ENCODE data around the gene TRIM67.

Gene TRIM67

DNA sequence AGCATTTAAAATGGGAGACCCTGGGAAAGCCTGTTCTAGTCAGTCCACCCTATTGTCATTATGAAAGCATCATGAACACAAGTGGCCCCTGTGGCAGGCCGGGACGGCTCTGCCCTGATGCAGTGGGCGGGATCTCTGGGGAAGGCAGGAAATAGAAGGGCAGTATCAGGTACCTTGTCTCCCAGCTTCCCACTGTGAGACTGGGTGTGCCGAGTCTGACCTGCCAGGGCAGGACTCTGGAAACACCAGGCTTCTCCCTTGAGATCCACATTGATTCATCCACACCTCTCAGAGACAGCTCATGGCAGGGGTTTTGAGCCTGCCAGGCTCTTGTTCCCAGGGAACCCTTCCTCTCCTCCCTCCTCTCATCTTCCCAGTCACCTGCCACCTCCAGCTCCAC is 54.6 kb downstream of the TRIM67 start:
- Histone ChIP-seq H3K27me3 (replicated peaks in 2 of 5; ENCODE audit: control insufficient read depth in 4 of 5, insufficient read depth in 5 of 5, low read length in 4 of 5) (peaks cover 0 to 4% (median 0%) of the 10 kb centered on the region in 5 experiments), H3K4me3 (ENCODE audit: control insufficient read depth in 1 of 7, extremely low read depth in 1 of 7, insufficient read depth in 4 of 7, low read depth in 2 of 7, low read length in 6 of 7) (no peak overlapping the region), H3K4me1 (ENCODE audit: control extremely low read depth in 1 of 4, control insufficient read depth in 4 of 4, insufficient read depth in 4 of 4, low read length in 3 of 4) (peaks cover 1 to 9% (median 7%) of the 10 kb centered on the region in 4 experiments), H3K36me3 (ENCODE audit: control insufficient read depth in 4 of 4, insufficient read depth in 4 of 4, low read length in 3 of 4) (peaks cover 0 to under 1% (median 0%) of the 10 kb centered on the region in 4 experiments), H3K27ac (ENCODE audit: insufficient read depth in 1 of 2, low read depth in 1 of 2, low read length in 2 of 2, poor library complexity in 1 of 2, severe bottlenecking in 2 of 2) (no peak overlapping the region), H3K9me3 (ENCODE audit: control extremely low read depth in 1 of 5, control insufficient read depth in 4 of 5, insufficient read depth in 2 of 5, low read depth in 1 of 5, low read length in 4 of 5) (no peaks in the 10 kb centered on the region)
- DNase-seq, result no peak
- WGBS (ENCODE audit: insufficient coverage), result 79% methylated on average over 4 of the region's 4 CpGs
- ChIA-PET POLR2A (no interaction called here), CTCF (interaction anchor here (1.1 kb wide), 1 partner anchor 303 kb away, joined by 3 read pairs; no protein-coding TSS in a partner anchor)

DNA sequence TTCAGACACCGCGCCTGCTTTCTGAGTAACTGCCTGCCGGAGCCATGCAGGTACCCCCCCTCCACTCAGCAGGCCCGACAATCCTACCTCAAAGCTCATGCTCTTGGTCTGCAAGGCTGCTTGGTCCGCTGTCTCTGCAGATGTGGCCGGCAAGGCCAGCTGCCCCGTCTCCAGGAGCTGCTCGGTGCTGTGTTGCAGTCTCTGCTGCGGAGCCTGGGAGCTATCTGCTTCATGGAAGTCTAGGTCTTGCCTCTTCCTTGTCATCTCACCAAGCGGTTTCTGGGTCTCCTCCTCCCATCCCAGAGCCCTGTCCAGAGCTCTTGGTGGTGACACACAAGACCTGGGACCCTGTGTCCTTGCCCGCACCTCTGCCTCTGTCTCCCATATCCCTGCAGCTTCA is 55.2 kb downstream of the TRIM67 start:
- 99% methylated on average over 11 of the region's 11 CpGs for WGBS (ENCODE audit: insufficient coverage)
- H3K36me3 ChIP-seq (ENCODE audit: control insufficient read depth in 4 of 4, insufficient read depth in 4 of 4, low read length in 3 of 4), result peaks cover 0 to 2% (median 0%) of the 10 kb centered on the region in 4 experiments
- H3K4me1 ChIP-seq (ENCODE audit: control extremely low read depth in 1 of 4, control insufficient read depth in 4 of 4, insufficient read depth in 4 of 4, low read length in 3 of 4), result peaks cover 0 to 7% (median 3%) of the 10 kb centered on the region in 4 experiments
- CTCF ChIA-PET, result interaction anchor here (1.1 to 1.9 kb wide), 3 partner anchors 13 to 303 kb away, joined by 3 to 4 read pairs (median 3); no protein-coding TSS in a partner anchor
- H3K4me3 ChIP-seq (ENCODE audit: control insufficient read depth in 1 of 7, extremely low read depth in 1 of 7, insufficient read depth in 4 of 7, low read depth in 2 of 7, low read length in 6 of 7), result no peak overlapping the region
- no peak for DNase-seq
- H3K27me3 ChIP-seq (replicated peaks in 2 of 5; ENCODE audit: control insufficient read depth in 4 of 5, insufficient read depth in 5 of 5, low read length in 4 of 5), result peaks cover 0 to 4% (median 0%) of the 10 kb centered on the region in 5 experiments
- H3K9me3 ChIP-seq (ENCODE audit: control extremely low read depth in 1 of 5, control insufficient read depth in 4 of 5, insufficient read depth in 2 of 5, low read depth in 1 of 5, low read length in 4 of 5), result no peaks in the 10 kb centered on the region
- POLR2A ChIA-PET, result interaction anchor here (0.6 to 0.7 kb wide), 2 partner anchors 9 to 13 kb away, joined by 3 to 6 read pairs; no protein-coding TSS in a partner anchor
- no peak overlapping the region for H3K27ac ChIP-seq (ENCODE audit: insufficient read depth in 1 of 2, low read depth in 1 of 2, low read length in 2 of 2, poor library complexity in 1 of 2, severe bottlenecking in 2 of 2)

DNA sequence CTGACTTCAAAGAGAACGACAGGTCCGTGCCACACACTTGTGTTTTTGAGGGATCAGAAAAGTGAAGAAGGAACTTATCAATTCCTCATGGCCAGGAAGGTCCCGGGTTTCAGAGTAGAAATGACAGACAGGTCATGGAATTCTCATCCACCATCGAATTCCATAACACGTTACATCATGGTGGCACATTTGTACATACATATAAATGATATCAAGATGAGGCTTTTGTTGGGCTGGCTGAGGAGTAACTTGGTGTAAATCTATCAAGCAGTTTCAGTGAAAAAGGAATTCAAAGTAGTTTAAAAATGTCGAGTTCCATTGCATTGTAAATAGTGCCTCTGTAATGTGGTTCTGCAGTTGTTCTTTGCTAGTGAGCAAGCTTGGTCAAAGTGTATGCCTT is 56.2 kb downstream of the TRIM67 start:
- CTCF ChIA-PET, result interaction anchor here (1.1 to 1.9 kb wide), 2 partner anchors 12 to 188 kb away, joined by 3 to 4 read pairs; no protein-coding TSS in a partner anchor
- Histone ChIP-seq H3K27ac (ENCODE audit: insufficient read depth in 1 of 2, low read depth in 1 of 2, low read length in 2 of 2, poor library complexity in 1 of 2, severe bottlenecking in 2 of 2) (no peak overlapping the region), H3K9me3 (ENCODE audit: control extremely low read depth in 1 of 5, control insufficient read depth in 4 of 5, insufficient read depth in 2 of 5, low read depth in 1 of 5, low read length in 4 of 5) (no peaks in the 10 kb centered on the region), H3K4me1 (ENCODE audit: control extremely low read depth in 1 of 4, control insufficient read depth in 4 of 4, insufficient read depth in 4 of 4, low read length in 3 of 4) (peaks cover 0 to 7% (median 3%) of the 10 kb centered on the region in 4 experiments), H3K27me3 (replicated peaks in 2 of 5; ENCODE audit: control insufficient read depth in 4 of 5, insufficient read depth in 5 of 5, low read length in 4 of 5) (peaks cover 0 to 4% (median 0%) of the 10 kb centered on the region in 5 experiments), H3K4me3 (ENCODE audit: control insufficient read depth in 1 of 7, extremely low read depth in 1 of 7, insufficient read depth in 4 of 7, low read depth in 2 of 7, low read length in 6 of 7) (no peak overlapping the region), H3K36me3 (ENCODE audit: control insufficient read depth in 4 of 4, insufficient read depth in 4 of 4, low read length in 3 of 4) (peaks cover 0 to 6% (median under 1%) of the 10 kb centered on the region in 4 experiments)
- POLR2A ChIA-PET, result no interaction called here
- DNase-seq, result no peak
- 94% methylated on average over 3 of the region's 6 CpGs for WGBS (ENCODE audit: insufficient coverage)

DNA sequence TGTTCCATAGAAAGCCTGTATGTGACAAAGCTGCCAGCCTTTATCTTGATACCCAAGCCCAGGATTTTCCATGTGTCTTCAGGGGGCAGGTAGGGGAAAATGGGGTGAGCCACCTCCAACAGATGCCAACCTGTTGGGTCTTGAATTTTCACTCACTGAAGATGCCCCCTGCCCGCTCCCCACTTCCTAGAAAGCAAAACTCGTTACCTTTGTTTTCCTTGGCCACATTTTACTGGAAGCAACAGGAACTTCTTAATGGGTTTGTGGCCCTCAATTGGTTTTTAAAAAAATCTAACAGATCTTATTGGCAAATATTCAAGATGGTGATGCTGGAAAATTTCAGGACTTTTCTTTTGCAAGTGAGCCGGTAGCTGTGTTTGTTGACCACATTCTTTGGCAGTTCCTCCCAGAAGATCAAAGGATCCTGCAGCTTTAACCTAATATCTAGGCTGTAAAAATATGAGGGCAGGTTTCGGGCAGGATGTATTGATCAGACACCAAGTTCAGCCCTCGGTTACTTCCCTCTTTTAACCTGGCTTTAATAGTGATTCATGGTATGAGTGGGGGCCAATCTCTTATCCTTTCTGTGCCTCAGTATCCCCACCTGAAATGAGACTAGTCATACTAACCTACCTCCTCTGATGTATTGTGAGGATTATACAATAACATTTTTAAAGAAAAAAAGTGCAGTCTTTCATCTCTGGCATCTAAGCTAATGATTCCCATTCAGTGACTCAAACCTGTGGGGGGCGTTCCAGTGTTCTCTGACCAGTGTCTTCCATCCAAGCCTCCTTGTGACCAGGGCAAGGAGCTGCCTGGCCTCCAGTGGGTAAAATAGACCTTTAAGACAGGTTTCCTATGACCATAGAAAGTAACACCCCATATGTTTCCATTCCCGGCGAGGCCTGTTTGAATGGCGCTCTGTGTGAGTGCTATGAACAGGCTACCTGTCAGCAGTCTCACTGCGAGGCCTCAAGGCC is 57.9 kb downstream of the TRIM67 start:
- ChIA-PET POLR2A (interaction anchor here (0.6 kb wide), 1 partner anchor 533 kb away, joined by 3 read pairs; no protein-coding TSS in a partner anchor), CTCF (interaction anchor here (1.2 kb wide), 1 partner anchor 13 kb away, joined by 4 read pairs; no protein-coding TSS in a partner anchor)
- peaks cover 9 to 16% (median 11%) of the 10 kb centered on the region in 4 experiments for H3K36me3 ChIP-seq (ENCODE audit: control insufficient read depth in 4 of 4, insufficient read depth in 4 of 4, low read length in 3 of 4)
- no peak for DNase-seq
- H3K27me3 ChIP-seq (replicated peaks in 2 of 5; ENCODE audit: control insufficient read depth in 4 of 5, insufficient read depth in 5 of 5, low read length in 4 of 5), result peaks cover 0 to 4% (median 0%) of the 10 kb centered on the region in 5 experiments
- no peak overlapping the region for H3K4me3 ChIP-seq (ENCODE audit: control insufficient read depth in 1 of 7, extremely low read depth in 1 of 7, insufficient read depth in 4 of 7, low read depth in 2 of 7, low read length in 6 of 7)
- H3K4me1 ChIP-seq (ENCODE audit: control extremely low read depth in 1 of 4, control insufficient read depth in 4 of 4, insufficient read depth in 4 of 4, low read length in 3 of 4), result peaks cover 0 to 7% (median 3%) of the 10 kb centered on the region in 4 experiments
- 90% methylated on average over 9 of the region's 10 CpGs for WGBS (ENCODE audit: insufficient coverage)
- H3K9me3 ChIP-seq (ENCODE audit: control extremely low read depth in 1 of 5, control insufficient read depth in 4 of 5, insufficient read depth in 2 of 5, low read depth in 1 of 5, low read length in 4 of 5), result no peaks in the 10 kb centered on the region
- H3K27ac ChIP-seq (ENCODE audit: insufficient read depth in 1 of 2, low read depth in 1 of 2, low read length in 2 of 2, poor library complexity in 1 of 2, severe bottlenecking in 2 of 2), result no peak overlapping the region

DNA sequence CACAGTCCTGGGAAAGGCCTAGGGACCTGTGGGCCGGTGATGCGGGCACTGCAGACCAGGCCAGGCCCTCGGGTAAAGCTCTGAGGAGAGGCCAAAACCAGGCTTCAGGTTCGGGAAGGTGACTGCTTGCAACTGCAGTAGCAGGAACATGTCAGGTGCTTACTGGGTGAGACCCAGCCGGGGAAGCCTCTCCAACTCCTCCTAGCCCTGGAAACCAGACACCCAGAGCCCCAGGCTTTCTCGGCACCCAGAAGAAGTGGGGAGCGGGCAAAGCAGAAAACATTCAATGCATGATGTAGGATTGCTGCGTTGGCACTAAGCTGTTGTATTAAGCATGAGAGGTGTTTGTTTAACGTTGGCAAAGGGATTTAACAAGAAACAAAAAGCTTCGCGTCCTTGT is 58.9 kb downstream of the TRIM67 start:
- ChIA-PET POLR2A (interaction anchor here (0.6 kb wide), 1 partner anchor 534 kb away, joined by 3 read pairs; no protein-coding TSS in a partner anchor), CTCF (interaction anchor here (1.2 kb wide), 1 partner anchor 14 kb away, joined by 4 read pairs; no protein-coding TSS in a partner anchor)
- no peaks in the 10 kb centered on the region for H3K9me3 ChIP-seq (ENCODE audit: control extremely low read depth in 1 of 5, control insufficient read depth in 4 of 5, insufficient read depth in 2 of 5, low read depth in 1 of 5, low read length in 4 of 5)
- H3K27ac ChIP-seq (ENCODE audit: insufficient read depth in 1 of 2, low read depth in 1 of 2, low read length in 2 of 2, poor library complexity in 1 of 2, severe bottlenecking in 2 of 2), result no peak overlapping the region
- peaks cover 0 to 2% (median 0%) of the 10 kb centered on the region in 5 experiments for H3K27me3 ChIP-seq (replicated peaks in 2 of 5; ENCODE audit: control insufficient read depth in 4 of 5, insufficient read depth in 5 of 5, low read length in 4 of 5)
- no peaks in the 10 kb centered on the region for H3K4me1 ChIP-seq (ENCODE audit: control extremely low read depth in 1 of 4, control insufficient read depth in 4 of 4, insufficient read depth in 4 of 4, low read length in 3 of 4)
- H3K36me3 ChIP-seq (ENCODE audit: control insufficient read depth in 4 of 4, insufficient read depth in 4 of 4, low read length in 3 of 4), result peaks cover 9 to 26% (median 17%) of the 10 kb centered on the region in 4 experiments
- WGBS (ENCODE audit: insufficient coverage), result 98% methylated on average over 7 of the region's 11 CpGs
- no peak overlapping the region for H3K4me3 ChIP-seq (ENCODE audit: control insufficient read depth in 1 of 7, extremely low read depth in 1 of 7, insufficient read depth in 4 of 7, low read depth in 2 of 7, low read length in 6 of 7)
- DNase-seq, result no peak

DNA sequence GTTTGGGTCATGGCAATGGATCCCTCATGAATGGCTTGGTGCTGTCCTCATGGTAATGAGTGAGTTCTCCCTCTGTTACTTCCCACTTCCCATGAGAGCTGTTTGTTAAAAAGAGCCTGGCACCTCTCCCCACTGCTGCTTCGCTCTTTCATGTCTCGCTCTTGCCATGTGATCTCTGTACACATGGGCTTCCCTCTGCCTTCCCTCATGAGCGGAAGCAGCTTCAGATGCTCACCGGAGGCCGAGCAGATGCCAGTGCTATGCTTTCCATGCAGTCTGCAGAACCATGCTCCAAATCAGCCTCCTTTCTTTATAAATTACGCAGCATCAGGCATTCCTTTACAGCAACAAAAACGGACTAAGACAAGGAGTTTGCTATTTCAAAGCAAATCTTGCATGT is 64.3 kb downstream of the TRIM67 start:
- POLR2A ChIA-PET, result no interaction called here
- WGBS (ENCODE audit: insufficient coverage), result 98% methylated on average over 7 of the region's 7 CpGs
- Histone ChIP-seq H3K27ac (ENCODE audit: insufficient read depth in 1 of 2, low read depth in 1 of 2, low read length in 2 of 2, poor library complexity in 1 of 2, severe bottlenecking in 2 of 2) (no peak overlapping the region), H3K4me1 (ENCODE audit: control extremely low read depth in 1 of 4, control insufficient read depth in 4 of 4, insufficient read depth in 4 of 4, low read length in 3 of 4) (no peaks in the 10 kb centered on the region), H3K9me3 (ENCODE audit: control extremely low read depth in 1 of 5, control insufficient read depth in 4 of 5, insufficient read depth in 2 of 5, low read depth in 1 of 5, low read length in 4 of 5) (no peaks in the 10 kb centered on the region), H3K36me3 (ENCODE audit: control insufficient read depth in 4 of 4, insufficient read depth in 4 of 4, low read length in 3 of 4) (peaks cover 25 to 69% (median 42%) of the 10 kb centered on the region in 4 experiments), H3K4me3 (ENCODE audit: control insufficient read depth in 1 of 7, extremely low read depth in 1 of 7, insufficient read depth in 4 of 7, low read depth in 2 of 7, low read length in 6 of 7) (no peak overlapping the region), H3K27me3 (replicated peaks in 2 of 5; ENCODE audit: control insufficient read depth in 4 of 5, insufficient read depth in 5 of 5, low read length in 4 of 5) (no peaks in the 10 kb centered on the region)
- no peak for DNase-seq
- CTCF ChIA-PET, result interaction anchor here (1.0 to 1.1 kb wide), 2 partner anchors 12 to 15 kb away, joined by 3 to 4 read pairs; no protein-coding TSS in a partner anchor

Data from common myeloid progenitor, CD34-positive (primary cell).